GM21515 (cell line): ENCODE results near the gene ZNF507.
"Not testable (repeated sequence)": the region's sequence is repeated elsewhere in the genome, so short reads cannot be mapped to it uniquely, and the experiment has no call there.

Experiments
- ATAC-seq: cut with Tn5 transposase; IDR thresholded peaks from one replicate; pipeline ENCODE4 v1.9.1; 2021; ENCODE audit not compliant: unreplicated experiment

The ZNF507 gene

DNA sequence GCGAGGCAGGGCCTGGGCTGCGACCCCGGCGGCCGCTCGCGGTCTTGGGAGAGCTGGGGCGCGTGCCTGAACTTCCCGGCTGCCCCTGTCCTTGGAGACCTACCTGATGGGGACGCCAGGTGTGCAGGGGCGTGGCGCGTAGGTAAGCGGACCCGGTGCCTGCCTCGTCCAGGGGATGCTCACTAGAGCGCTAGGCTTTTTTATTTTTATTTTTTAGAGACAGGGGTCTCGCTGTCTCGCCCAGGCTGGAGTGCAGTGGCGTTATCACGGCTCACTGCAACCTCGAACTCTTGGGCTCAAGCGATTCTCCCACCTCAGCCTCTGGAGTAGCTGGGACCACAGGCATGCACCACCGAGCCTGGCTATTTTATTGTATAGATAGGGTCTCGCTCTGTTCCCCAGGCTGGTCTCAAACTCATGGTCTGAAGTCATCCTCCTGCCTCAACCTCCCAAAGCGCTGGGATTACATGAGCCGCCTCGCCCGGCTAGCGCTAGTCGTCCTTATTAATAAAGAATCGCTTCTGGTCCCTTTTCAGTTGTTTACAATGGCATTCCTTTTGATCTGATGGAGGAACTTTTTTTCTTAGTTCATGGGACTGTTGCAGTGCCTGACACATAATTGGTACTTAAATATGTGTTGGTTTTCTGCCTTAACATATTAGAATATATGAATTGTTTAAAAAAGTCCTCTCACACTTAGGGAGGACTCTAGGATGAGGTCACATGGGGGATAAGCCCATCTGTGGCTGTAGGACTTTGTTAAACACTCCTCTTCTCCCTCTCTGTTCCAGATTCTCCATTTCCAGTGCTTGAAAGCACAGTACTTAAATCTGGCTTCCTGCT is 61.0 kb downstream of the ZNF507 start:
- no peak for ATAC-seq

GRCh38 chr19:32407004-32407992 is 61.9 kb downstream of the ZNF507 start:
- ATAC-seq, result no peak

DNA sequence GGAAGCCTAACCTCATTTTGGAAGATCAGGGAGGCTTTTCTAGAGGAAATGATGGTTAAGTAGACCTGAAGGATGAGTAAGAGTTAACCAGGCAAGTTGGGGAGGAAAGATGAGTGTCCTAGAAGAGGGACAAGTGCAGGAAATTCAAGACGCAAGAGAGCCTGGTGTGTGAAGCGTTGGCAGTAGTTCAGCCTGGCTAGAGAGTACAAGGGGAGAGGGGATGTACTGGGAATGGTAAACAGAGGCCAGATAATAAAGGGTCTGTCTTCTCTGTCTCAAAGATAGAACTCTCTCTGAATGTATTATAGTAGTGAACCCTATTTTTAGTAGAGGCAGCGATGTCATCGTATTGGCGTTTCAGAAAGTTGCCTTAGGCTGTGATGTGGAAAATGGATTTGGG is 69.8 kb downstream of the ZNF507 start:
- no peak for ATAC-seq

DNA sequence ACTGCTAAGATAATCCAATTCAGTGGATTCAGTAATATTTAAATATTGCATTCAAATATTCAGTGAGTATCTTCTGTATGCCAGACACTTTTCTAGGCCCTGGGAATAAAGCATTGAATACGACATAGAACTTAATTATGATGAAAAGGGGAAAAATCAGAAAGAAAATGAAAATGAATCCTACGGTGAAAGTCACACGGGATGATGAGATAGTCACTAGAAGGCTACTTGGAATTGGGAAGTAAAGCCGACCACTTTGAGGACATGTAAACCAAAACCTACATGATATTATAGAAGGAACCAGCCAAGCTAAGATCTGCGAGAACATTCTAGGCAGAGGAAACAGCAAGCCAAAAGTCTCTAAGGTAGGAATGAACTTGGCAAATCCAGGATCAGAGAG is 70.3 kb downstream of the ZNF507 start:
- no peak for ATAC-seq

DNA sequence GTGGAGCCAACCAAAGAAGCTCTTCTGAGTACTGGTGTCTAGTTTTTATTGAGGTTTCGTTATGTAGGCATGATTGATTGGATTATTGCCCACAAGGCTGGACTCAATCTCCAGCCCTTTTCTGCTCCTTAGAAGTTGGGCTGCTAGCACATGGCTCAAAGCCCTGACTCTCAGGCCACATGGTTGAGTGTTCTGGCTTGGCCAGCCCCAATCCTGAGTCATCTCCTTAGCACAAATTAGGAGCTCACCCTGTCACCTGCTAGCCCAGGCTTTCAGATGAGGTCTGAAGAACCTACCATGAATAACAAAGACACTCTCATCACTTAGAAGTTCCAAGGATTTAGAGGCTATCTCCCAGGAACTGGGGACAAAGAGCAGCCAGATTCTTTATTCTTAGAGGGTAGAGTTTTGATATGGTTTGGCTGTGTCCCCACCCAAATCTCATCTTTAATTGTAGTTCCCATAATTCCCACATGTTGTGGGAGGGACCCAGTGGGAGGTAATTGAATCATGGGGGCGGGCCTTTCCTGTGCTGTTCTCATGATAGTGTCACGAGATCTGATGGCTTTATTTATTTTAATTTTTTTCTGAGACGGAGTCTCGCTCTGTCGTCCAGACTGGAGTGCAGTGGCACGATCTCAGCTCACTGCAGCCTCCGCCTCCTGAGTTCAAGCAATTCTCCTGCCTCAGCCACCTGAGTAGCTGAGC is 71.5 kb downstream of the ZNF507 start:
- ATAC-seq, result no peak

DNA sequence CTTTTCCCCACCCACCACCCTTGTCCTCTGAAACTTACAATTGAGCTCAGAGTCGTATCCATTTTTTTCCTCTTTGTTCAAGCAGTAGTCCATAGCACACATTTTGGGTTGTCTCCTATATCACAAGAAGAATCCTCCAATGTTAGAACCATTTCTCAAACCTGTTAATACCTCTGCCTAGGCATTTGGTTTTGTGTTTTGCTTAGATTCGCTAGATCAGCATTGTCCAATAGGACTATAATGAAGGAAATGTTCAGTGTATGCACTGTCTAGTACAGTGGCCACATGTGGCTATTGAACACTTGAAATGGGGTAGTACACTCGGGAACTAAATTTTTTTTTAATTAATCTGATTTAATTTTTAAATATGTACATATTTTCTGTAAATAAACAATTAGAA is 72.7 kb downstream of the ZNF507 start:
- ATAC-seq, result no peak

DNA sequence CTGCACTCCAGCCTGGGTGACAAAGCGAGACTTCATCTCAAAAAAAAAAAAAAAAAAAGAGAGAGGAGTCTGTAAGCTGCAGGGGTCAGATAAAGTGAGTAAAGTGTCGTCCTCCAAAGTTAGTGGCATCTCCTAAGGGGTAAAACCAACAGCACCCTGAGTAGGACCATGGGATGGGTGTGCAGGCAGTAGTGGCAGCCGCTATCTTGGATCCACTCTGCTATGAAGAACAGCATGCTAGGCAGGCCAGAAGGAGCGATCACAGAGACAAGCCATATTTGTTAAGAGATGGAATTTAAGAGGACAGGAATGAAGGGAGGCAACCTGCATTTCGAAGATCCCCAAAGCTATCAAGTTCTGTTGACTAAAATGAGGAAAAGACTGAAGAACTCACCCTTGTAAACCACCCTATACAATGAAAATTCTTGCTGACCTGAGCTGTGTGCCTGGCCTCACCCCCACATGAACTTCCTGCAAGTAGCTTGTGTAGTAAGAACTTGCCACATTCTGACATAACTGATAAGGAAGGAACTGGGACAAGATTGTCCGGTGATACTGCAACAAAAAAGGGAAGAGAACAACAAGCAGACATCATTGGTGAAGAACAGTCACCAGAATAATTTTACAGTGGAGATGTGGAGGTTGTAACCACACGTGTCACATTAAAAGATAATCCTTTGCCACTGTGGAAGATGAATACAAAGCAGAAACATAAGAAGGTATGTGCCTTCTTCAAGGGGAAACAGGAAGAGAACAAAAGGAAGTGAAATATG is 76.4 kb downstream of the ZNF507 start:
- ATAC-seq, result no peak

- ATAC-seq, result no peak
Observed at GRCh38 chr19:32422435-32422834, 77.0 kb downstream of the ZNF507 start.

- not testable (repeated sequence) for ATAC-seq
Observed at GRCh38 chr19:32423944-32424343, 78.5 kb downstream of the ZNF507 start.

DNA sequence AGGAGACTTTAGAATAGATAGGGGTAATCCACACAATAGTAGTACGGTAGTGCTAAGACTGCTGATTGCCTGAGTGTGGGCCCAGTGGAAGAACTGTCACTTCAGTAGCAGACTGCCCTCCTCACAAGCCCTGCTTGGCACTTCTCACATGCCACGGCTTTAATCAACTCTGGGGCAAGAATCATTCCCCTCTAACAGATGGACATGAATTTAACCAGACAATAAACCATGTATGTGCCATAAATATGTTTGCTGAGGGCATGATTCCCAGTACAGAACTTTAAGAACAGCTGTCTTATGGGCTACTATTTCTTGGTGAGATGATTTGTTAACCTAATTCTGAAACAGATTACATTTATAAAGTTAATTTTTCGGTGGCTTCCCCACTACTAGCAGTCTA is 82.1 kb downstream of the ZNF507 start:
- ATAC-seq, result no peak

GRCh38 chr19:32436692-32437091 is 91.3 kb downstream of the ZNF507 start:
- ATAC-seq, result no peak

DNA sequence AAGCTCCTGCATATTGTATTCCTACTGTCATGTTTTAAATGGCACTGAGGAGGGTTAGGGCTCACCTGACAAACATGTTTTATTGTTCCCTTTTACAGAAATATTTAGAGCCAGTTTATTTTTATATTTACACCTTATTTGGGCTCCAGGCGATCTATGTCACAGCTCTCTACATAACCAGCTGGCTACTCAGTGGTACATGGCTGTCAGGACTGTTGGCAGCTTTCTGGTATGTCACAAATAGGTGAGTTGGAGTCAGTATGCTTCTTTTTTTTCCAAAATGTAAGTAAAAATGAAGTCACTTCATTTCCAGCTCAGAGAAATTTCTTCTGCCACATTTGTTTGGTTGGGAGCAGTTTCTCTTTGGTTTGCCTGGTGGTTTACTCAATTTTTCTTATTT is 91.7 kb downstream of the ZNF507 start:
- ATAC-seq, result no peak
